CD8-positive, alpha-beta memory T cell (primary cell): Measurements from ENCODE around the gene PITHD1. TPM values are rescaled to one million over a fixed set of nuclear protein-coding genes. Genes with fewer than 3 reads are reported as not detected.
A peak's percentile ranks its signal among the peaks of the same experiment; 100 is the strongest.
"Not testable (repeated sequence)": the region's sequence is repeated elsewhere in the genome, so short reads cannot be mapped to it uniquely, and the experiment has no call there.

Experiments used
- CTCF ChIA-PET: fragments of 350-600 bp; sonication (Branson Sonifier 250); formaldehyde crosslinking; loops from one replicate; lab custom pipeline; 2021; ENCODE audit warnings: antibody characterized with exemption; lab: Charles Lee
- POLR2A ChIA-PET: fragments of 350-600 bp; sonication (Branson Sonifier 250); formaldehyde crosslinking; loops from one replicate; lab custom pipeline; 2021; ENCODE audit warnings: antibody characterized with exemption; lab: Charles Lee
- DNase-seq, 5 donors: peaks; one replicate each; pipeline versions ENCODE4 v3.0.0 to v3.0.0-alpha.2; 2020 to 2022; ENCODE audit warnings: mixed read lengths in 1 of 5
- H3K27ac ChIP-seq: one replicate; pipeline ENCODE4 v1.7.0; 2013; ENCODE audit warnings: low read depth, mild to moderate bottlenecking, low read length, moderate library complexity
- H3K27me3 ChIP-seq: 2 replicates; pipeline ENCODE4 v1.7.0; 2013; ENCODE audit warnings: low read length, mild to moderate bottlenecking; ENCODE audit not compliant: insufficient read depth, poor library complexity, severe bottlenecking
- H3K36me3 ChIP-seq: 2 replicates; pipeline ENCODE4 v1.7.0; 2013; ENCODE audit warnings: mild to moderate bottlenecking, low read length, moderate library complexity; ENCODE audit not compliant: insufficient read depth
- H3K4me1 ChIP-seq: 2 replicates; pipeline ENCODE4 v1.7.0; 2013; ENCODE audit warnings: mild to moderate bottlenecking, low read length, moderate library complexity; ENCODE audit not compliant: insufficient read depth
- H3K4me3 ChIP-seq: 2 replicates; pipeline ENCODE4 v1.7.0; 2013; ENCODE audit warnings: mild to moderate bottlenecking, low read length
- H3K9me3 ChIP-seq: 2 replicates; pipeline ENCODE4 v1.7.0; 2013; ENCODE audit warnings: mild to moderate bottlenecking, low read length
- H3K27ac Mint-ChIP-seq, 8 donors: one replicate each; pipeline ENCODE4 v1.8.0; 2020 to 2021; ENCODE audit warnings: mixed read lengths in 8 of 8, mild to moderate bottlenecking in 6 of 8, inconsistent platforms in 3 of 8, moderate library complexity in 3 of 8
- H3K27me3 Mint-ChIP-seq, 2 donors: one replicate each; pipeline ENCODE4 v1.8.0; 2020 to 2021; ENCODE audit warnings: mixed read lengths in 2 of 2, mild to moderate bottlenecking in 1 of 2, moderate library complexity in 1 of 2
- H3K36me3 Mint-ChIP-seq, 3 donors: one replicate each; pipeline ENCODE4 v1.8.0; 2020 to 2021; ENCODE audit warnings: mixed read lengths in 3 of 3, inconsistent platforms in 1 of 3, mild to moderate bottlenecking in 1 of 3
- H3K4me1 Mint-ChIP-seq, 3 donors: one replicate each; pipeline ENCODE4 v1.8.0; 2020 to 2021; ENCODE audit warnings: mixed read lengths in 3 of 3, inconsistent platforms in 1 of 3, mild to moderate bottlenecking in 1 of 3
- H3K4me3 Mint-ChIP-seq, 7 donors: one replicate each; pipeline ENCODE4 v1.8.0; 2020 to 2021; ENCODE audit warnings: mixed read lengths in 7 of 7, mild to moderate bottlenecking in 6 of 7, moderate library complexity in 4 of 7, inconsistent platforms in 2 of 7
- H3K9me3 Mint-ChIP-seq, 5 donors: one replicate each; pipeline ENCODE4 v1.8.0; 2020 to 2022; ENCODE audit warnings: mixed read lengths in 5 of 5, mild to moderate bottlenecking in 3 of 5, moderate library complexity in 2 of 5, inconsistent platforms in 1 of 5
- polyA plus RNA-seq: library from polyadenylated mRNA; unstranded; fragments of 300-500 nt; fragmentation: Illumina TruSeq; gene quantifications from one replicate; pipeline ENCODE4 v1.2.3, GENCODE V29; 2021
- total RNA-seq, 2 experiments: library from RNA; stranded (reverse); gene quantifications; one replicate each; pipeline ENCODE4 v1.2.3, GENCODE V29; 2021

PITHD1 gene
- total and polyA plus RNA-seq, 3 experiments from 2014 or later: 68.5 to 105 (median 105) TPM

DNA sequence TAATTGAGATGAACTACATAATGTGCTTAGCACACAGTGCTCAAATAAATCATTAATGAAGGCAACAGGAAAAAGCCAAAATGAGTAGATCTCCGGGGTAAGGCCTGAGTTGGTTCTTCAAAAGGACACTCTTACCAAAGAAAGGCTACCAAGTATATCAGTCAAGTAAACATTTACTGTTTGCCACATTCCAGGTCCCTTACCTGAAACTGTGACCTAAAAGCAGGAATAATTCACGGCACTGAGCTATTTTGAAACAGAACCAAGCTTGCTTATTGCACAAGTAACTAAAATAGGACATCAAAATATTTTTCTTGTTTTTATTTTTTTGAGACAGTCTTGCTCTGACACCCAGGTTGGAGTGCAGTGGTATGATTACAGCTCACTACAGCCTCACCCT, 2.0 kb upstream of the PITHD1 start:
- Mint-ChIP-seq H3K36me3 (peaks cover 0 to 18% (median 1%) of the 10 kb centered on the region in 3 donors), H3K9me3 (no peaks in the 10 kb centered on the region), H3K27me3 (no peaks in the 10 kb centered on the region), H3K4me3 (peak overlapping the region; percentile 7 to 47 (median 24)), H3K4me1 (peaks cover 29 to 52% (median 51%) of the 10 kb centered on the region in 3 donors), H3K27ac (peak overlapping the region in 2 of 8 donors; percentile 88 to 95)
- CTCF ChIA-PET: interaction anchor here (1.1 to 2.2 kb wide), 3 partner anchors 15 to 141 kb away, joined by 3 to 6 read pairs (median 5); no protein-coding TSS in a partner anchor
- DNase-seq: no peak
- no peak overlapping the region for H3K4me3 ChIP-seq
- peaks cover 31% of the 10 kb centered on the region for H3K4me1 ChIP-seq
- H3K27ac ChIP-seq: no peak overlapping the region
- H3K36me3 ChIP-seq: no peaks in the 10 kb centered on the region
- no peaks in the 10 kb centered on the region for H3K9me3 ChIP-seq
- no peaks in the 10 kb centered on the region for H3K27me3 ChIP-seq
- POLR2A ChIA-PET: interaction anchor here (1.5 to 1.7 kb wide), 2 partner anchors 33 to 49 kb away, joined by 5 to 12 read pairs; partner anchors contain the start of genes ELOA and HMGCL

- Mint-ChIP-seq H3K4me1 (peaks cover 30 to 52% (median 49%) of the 10 kb centered on the region in 3 donors), H3K27ac (peak overlapping the region; percentile 46 to 95 (median 86)), H3K4me3 (peak overlapping the region; percentile 86 to 99 (median 95)), H3K36me3 (peaks cover 0 to 33% (median 3%) of the 10 kb centered on the region in 3 donors), H3K27me3 (no peaks in the 10 kb centered on the region), H3K9me3 (no peaks in the 10 kb centered on the region)
- ChIA-PET POLR2A (interaction anchor here (0.6 to 2.0 kb wide), 5 partner anchors 11 to 36 kb away, joined by 3 to 10 read pairs (median 4); partner anchors contain the start of genes ELOA, GALE and LYPLA2), CTCF (interaction anchor here (0.6 to 2.4 kb wide), 6 partner anchors 8 to 847 kb away, joined by 3 to 13 read pairs (median 4); no protein-coding TSS in a partner anchor)
- Histone ChIP-seq H3K36me3 (peaks cover 9% of the 10 kb centered on the region), H3K4me1 (peaks cover 26% of the 10 kb centered on the region), H3K27ac (peak overlapping the region; percentile 91), H3K27me3 (no peaks in the 10 kb centered on the region), H3K4me3 (peak overlapping the region; percentile 72), H3K9me3 (no peaks in the 10 kb centered on the region)
- DNase-seq: no peak
Observed at GRCh38 chr1:23779826-23780371, 1.7 kb downstream of the PITHD1 start.

DNA sequence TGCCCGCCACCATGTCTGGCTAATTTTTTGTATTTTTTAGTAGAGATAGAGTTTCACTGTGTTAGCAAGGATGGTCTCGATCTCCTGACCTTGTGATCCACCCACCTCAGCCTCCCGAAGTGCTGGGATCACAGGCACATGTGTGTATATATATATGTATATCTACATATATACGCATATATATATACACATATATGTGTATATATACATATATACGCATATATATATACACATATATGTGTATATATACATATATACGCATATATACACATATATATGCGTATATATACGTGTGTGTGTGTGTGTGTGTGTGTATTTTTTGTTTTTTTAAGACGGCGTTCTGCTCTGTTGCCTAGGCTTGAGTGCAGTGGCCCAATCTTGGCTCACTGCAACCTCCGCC, 4.9 kb downstream of the PITHD1 start:
- H3K9me3 Mint-ChIP-seq, DNase-seq, H3K27ac ChIP-seq, H3K27me3 Mint-ChIP-seq, CTCF ChIA-PET, H3K4me3 Mint-ChIP-seq, H3K9me3 ChIP-seq, POLR2A ChIA-PET, H3K27me3 ChIP-seq, H3K27ac Mint-ChIP-seq, H3K4me3 ChIP-seq: not testable (repeated sequence)
- peaks cover 6 to 60% (median 18%) of the 10 kb centered on the region in 3 donors for H3K36me3 Mint-ChIP-seq
- peaks cover 25% of the 10 kb centered on the region for H3K36me3 ChIP-seq
- H3K4me1 Mint-ChIP-seq: peaks cover 20 to 35% (median 31%) of the 10 kb centered on the region in 3 donors
- H3K4me1 ChIP-seq: peaks cover 17% of the 10 kb centered on the region

- peaks cover 6% of the 10 kb centered on the region for H3K4me1 ChIP-seq
- Mint-ChIP-seq H3K4me3 (peak overlapping the region in 1 of 7 donors; percentile 51), H3K9me3 (no peaks in the 10 kb centered on the region), H3K36me3 (peaks cover 6 to 60% (median 18%) of the 10 kb centered on the region in 3 donors), H3K4me1 (peaks cover 14 to 26% (median 18%) of the 10 kb centered on the region in 3 donors), H3K27me3 (no peaks in the 10 kb centered on the region), H3K27ac (peak overlapping the region in 1 of 8 donors; percentile 71)
- H3K36me3 ChIP-seq: peaks cover 25% of the 10 kb centered on the region
- H3K9me3 ChIP-seq: no peaks in the 10 kb centered on the region
- CTCF ChIA-PET: interaction anchor here (1.4 kb wide), 1 partner anchor 13 kb away, joined by 3 read pairs; no protein-coding TSS in a partner anchor
- no peak for DNase-seq
- H3K27me3 ChIP-seq: no peaks in the 10 kb centered on the region
- POLR2A ChIA-PET: no interaction called here
- no peak overlapping the region for H3K4me3 ChIP-seq
- H3K27ac ChIP-seq: no peak overlapping the region
Observed at GRCh38 chr1:23784846-23785245, 6.6 kb downstream of the PITHD1 start.

- POLR2A ChIA-PET: interaction anchor here (0.6 kb wide), 1 partner anchor 226 kb away, joined by 3 read pairs; no protein-coding TSS in a partner anchor
- CTCF ChIA-PET: interaction anchor here (1.3 to 4.0 kb wide), 3 partner anchors 9 to 22 kb away, joined by 4 to 13 read pairs (median 5); partner anchors contain the start of gene PITHD1
- Histone ChIP-seq H3K4me1 (peaks cover 22% of the 10 kb centered on the region), H3K27me3 (no peaks in the 10 kb centered on the region), H3K4me3 (no peak overlapping the region), H3K36me3 (peaks cover 25% of the 10 kb centered on the region), H3K9me3 (no peaks in the 10 kb centered on the region), H3K27ac (no peak overlapping the region)
- Mint-ChIP-seq H3K4me3 (peak overlapping the region in 1 of 7 donors; percentile 80), H3K27me3 (no peaks in the 10 kb centered on the region), H3K36me3 (peaks cover 6 to 58% (median 14%) of the 10 kb centered on the region in 3 donors), H3K27ac (peak overlapping the region in 3 of 8 donors; percentile 32 to 44 (median 38)), H3K4me1 (peaks cover 21 to 30% (median 25%) of the 10 kb centered on the region in 3 donors), H3K9me3 (no peaks in the 10 kb centered on the region)
- DNase-seq: no peak
Observed at GRCh38 chr1:23787701-23788100, 9.5 kb downstream of the PITHD1 start.

GRCh38 chr1:23788695-23789094, 10.5 kb downstream of the PITHD1 start:
- Histone ChIP-seq H3K4me1 (peaks cover 29% of the 10 kb centered on the region), H3K36me3 (peaks cover 24% of the 10 kb centered on the region), H3K9me3 (no peaks in the 10 kb centered on the region), H3K4me3 (no peak overlapping the region), H3K27me3 (no peaks in the 10 kb centered on the region), H3K27ac (no peak overlapping the region)
- peaks cover 22 to 36% (median 25%) of the 10 kb centered on the region in 3 donors for H3K4me1 Mint-ChIP-seq
- H3K4me3 Mint-ChIP-seq: peak overlapping the region in 6 of 7 donors; percentile 4 to 80 (median 48)
- peak in 1 of 5 donors; percentile 36 for DNase-seq
- H3K9me3 Mint-ChIP-seq: no peaks in the 10 kb centered on the region
- H3K27ac Mint-ChIP-seq: peak overlapping the region in 5 of 8 donors; percentile 10 to 76 (median 62)
- POLR2A ChIA-PET: interaction anchor here (0.7 kb wide), 1 partner anchor 264 kb away, joined by 5 read pairs; no protein-coding TSS in a partner anchor
- H3K27me3 Mint-ChIP-seq: no peaks in the 10 kb centered on the region
- CTCF ChIA-PET: interaction anchor here (1.3 to 4.0 kb wide), 4 partner anchors 10 to 21 kb away, joined by 4 to 13 read pairs (median 4); partner anchors contain the start of gene PITHD1
- peaks cover 6 to 61% (median 14%) of the 10 kb centered on the region in 3 donors for H3K36me3 Mint-ChIP-seq

- peaks cover 4 to 60% (median 12%) of the 10 kb centered on the region in 3 donors for H3K36me3 Mint-ChIP-seq
- CTCF ChIA-PET: interaction anchor here (1.2 to 2.2 kb wide), 6 partner anchors 9 to 79 kb away, joined by 3 to 8 read pairs (median 4); partner anchors contain the start of gene GALE
- Histone ChIP-seq H3K4me3 (peak within 1 kb of the TSS; percentile 95), H3K27ac (peak within 1 kb of the TSS; percentile 83), H3K27me3 (no peaks in the 10 kb centered on the region), H3K4me1 (peaks cover 29% of the 10 kb centered on the region), H3K36me3 (peaks cover 9% of the 10 kb centered on the region), H3K9me3 (no peaks in the 10 kb centered on the region)
- H3K9me3 Mint-ChIP-seq: no peaks in the 10 kb centered on the region
- peak within 1 kb of the TSS; percentile 87 to 99 (median 96) for H3K27ac Mint-ChIP-seq
- H3K27me3 Mint-ChIP-seq: no peaks in the 10 kb centered on the region
- H3K4me3 Mint-ChIP-seq: peak within 1 kb of the TSS; percentile 90 to 98 (median 94)
- peak; percentile 78 to 91 (median 84) for DNase-seq
- H3K4me1 Mint-ChIP-seq: peaks cover 18 to 32% (median 24%) of the 10 kb centered on the region in 3 donors
- POLR2A ChIA-PET: interaction anchor here (0.5 to 2.4 kb wide), 7 partner anchors 10 to 1231 kb away, joined by 3 to 19 read pairs (median 6); partner anchors contain the start of genes GALE, HMGCL and PITHD1
Observed at GRCh38 chr1:23790696-23791515, 12.7 kb downstream of the PITHD1 start, which contains the start of gene LYPLA2. Gene LYPLA2, plus strand, starts transcription at chr1:23791145. Its CDS starts 1,538 bp downstream, at chr1:23792683.
